Peyer's patch (tissue), 4 donors: ENCODE data around the gene CYP39A1. TPM values are rescaled to one million over a fixed set of nuclear protein-coding genes. Genes with fewer than 3 reads are reported as not detected.

Experiments used
- DNase-seq, 3 donors: peaks; one replicate each; pipeline ENCODE4 v3.0.0-alpha.2; 2017 to 2019
- H3K27ac ChIP-seq, 4 donors: fragments of 200-600 bp; sonication (generic); one replicate each; pipeline ENCODE4 v1.5.1; 2016 to 2019
- H3K27me3 ChIP-seq, 2 donors: fragments of 200-600 bp; sonication (generic); one replicate each; pipeline ENCODE4 v1.5.1; 2019
- H3K36me3 ChIP-seq, 3 donors: fragments of 200-600 bp; sonication (generic); one replicate each; pipeline ENCODE4 v1.5.1; 2016 to 2019
- H3K4me1 ChIP-seq, 4 donors: fragments of 200-600 bp; sonication (generic); one replicate each; pipeline ENCODE4 v1.5.1; 2016 to 2019
- H3K4me3 ChIP-seq, 4 donors: fragments of 200-600 bp; sonication (generic); 1 replicate in 3 of 4; 2 replicates in 1 of 4; pipeline ENCODE4 v1.5.1; 2016 to 2019; ENCODE audit warnings: mild to moderate bottlenecking in 1 of 4
- H3K9me3 ChIP-seq, 4 donors: fragments of 200-600 bp; sonication (generic); one replicate each; pipeline ENCODE4 v1.5.1; 2016 to 2019; ENCODE audit warnings: mild to moderate bottlenecking in 1 of 4
- CTCF ChIP-seq, 6 experiments: fragments of 450-650 bp in 4 of 6; fragments of 200-600 bp in 2 of 6; sonication (generic) in 1 of 6; IDR thresholded peaks; one replicate each; pipeline ENCODE4 v1.5.1; 2017 to 2019; ENCODE audit warnings: antibody characterized with exemption in 6 of 6, mild to moderate bottlenecking in 3 of 6, moderate library complexity in 1 of 6
- POLR2A ChIP-seq, 2 donors: fragments of 450-650 bp; IDR thresholded peaks; one replicate each; pipeline ENCODE4 v1.5.1; 2017; ENCODE audit warnings: antibody characterized with exemption in 2 of 2, mild to moderate bottlenecking in 2 of 2, moderate library complexity in 2 of 2
- total RNA-seq, 4 donors: library from RNA; depleted of rRNA; stranded (reverse); fragments of >200 nt; gene quantifications; one replicate each; pipeline ENCODE4 v1.1.0, GENCODE V29; 2016

The CYP39A1 gene
- total RNA-seq, 4 donors from 2014 or later, result 1.2 to 8.3 (median 3.4) TPM

GRCh38 chr6:46626228-46626909 is 26.2 kb downstream of the CYP39A1 start:
- Histone ChIP-seq H3K27ac (no peak overlapping the region), H3K36me3 (no peaks in the 10 kb centered on the region), H3K27me3 (no peaks in the 10 kb centered on the region), H3K9me3 (no peaks in the 10 kb centered on the region), H3K4me1 (no peaks in the 10 kb centered on the region), H3K4me3 (no peak overlapping the region)
- TF ChIP-seq POLR2A (IDR thresholded peaks at IDR 0.05), result no peak
- TF ChIP-seq CTCF (IDR thresholded peaks at IDR 0.05), result peak in 5 of 6 experiments; percentile 49 to 73 (median 65)
- DNase-seq, result no peak

GRCh38 chr6:46618726-46619125 is 33.9 kb downstream of the CYP39A1 start:
- TF ChIP-seq POLR2A (IDR thresholded peaks at IDR 0.05), result no peak
- no peak for TF ChIP-seq CTCF (IDR thresholded peaks at IDR 0.05)
- H3K27ac ChIP-seq, result no peak overlapping the region
- H3K27me3 ChIP-seq, result no peaks in the 10 kb centered on the region
- H3K36me3 ChIP-seq, result no peaks in the 10 kb centered on the region
- H3K4me3 ChIP-seq, result no peak overlapping the region
- DNase-seq, result no peak
- no peaks in the 10 kb centered on the region for H3K9me3 ChIP-seq
- H3K4me1 ChIP-seq, result no peaks in the 10 kb centered on the region

- Histone ChIP-seq H3K4me3 (no peak overlapping the region), H3K36me3 (no peaks in the 10 kb centered on the region), H3K4me1 (no peaks in the 10 kb centered on the region), H3K9me3 (no peaks in the 10 kb centered on the region), H3K27ac (no peak overlapping the region), H3K27me3 (no peaks in the 10 kb centered on the region)
- no peak for DNase-seq
- TF ChIP-seq POLR2A (IDR thresholded peaks at IDR 0.05) (no peak), CTCF (IDR thresholded peaks at IDR 0.05) (no peak)
These were observed 40.0 kb downstream of the CYP39A1 start for GRCh38 chr6:46612645-46613044.

- no peaks in the 10 kb centered on the region for H3K36me3 ChIP-seq
- H3K4me1 ChIP-seq, result no peaks in the 10 kb centered on the region
- no peaks in the 10 kb centered on the region for H3K9me3 ChIP-seq
- H3K4me3 ChIP-seq, result no peak overlapping the region
- TF ChIP-seq CTCF (IDR thresholded peaks at IDR 0.05) (no peak), POLR2A (IDR thresholded peaks at IDR 0.05) (no peak)
- no peaks in the 10 kb centered on the region for H3K27me3 ChIP-seq
- no peak overlapping the region for H3K27ac ChIP-seq
- no peak for DNase-seq
These were observed 41.6 kb downstream of the CYP39A1 start for GRCh38 chr6:46610862-46611553.

- Histone ChIP-seq H3K27me3 (no peaks in the 10 kb centered on the region), H3K9me3 (no peaks in the 10 kb centered on the region), H3K27ac (no peak overlapping the region), H3K36me3 (no peaks in the 10 kb centered on the region), H3K4me3 (no peak overlapping the region), H3K4me1 (no peaks in the 10 kb centered on the region)
- DNase-seq, result no peak
- TF ChIP-seq POLR2A (IDR thresholded peaks at IDR 0.05), result no peak
- no peak for TF ChIP-seq CTCF (IDR thresholded peaks at IDR 0.05)
These were observed 46.3 kb downstream of the CYP39A1 start for GRCh38 chr6:46606338-46606737.
